Neural cell (in vitro differentiated cells): Measurements from ENCODE around the gene SPECC1. TPM values are rescaled to one million over a fixed set of nuclear protein-coding genes. Genes with fewer than 3 reads are reported as not detected.

Experiments used
- H2AFZ ChIP-seq: fragments of 200-600, 300-800 bp; sonication (generic), shearing (Covaris generic); 2 replicates; pipeline ENCODE4 v1.6.0; 2014; ENCODE audit warnings: low read depth, mild to moderate bottlenecking, antibody characterized with exemption, low read length, moderate library complexity
- H3F3A ChIP-seq: fragments of 200-600 bp; shearing (Covaris generic); 2 replicates; pipeline ENCODE4 v1.6.1; 2016; ENCODE audit warnings: mild to moderate bottlenecking, moderate library complexity, mixed read lengths, antibody characterized with exemption, low read length; ENCODE audit not compliant: insufficient read depth, poor library complexity, severe bottlenecking
- H3K27ac ChIP-seq: fragments of 200-600, 300-800 bp; sonication (generic), shearing (Covaris generic); 2 replicates; pipeline ENCODE4 v1.5.1; 2014; ENCODE audit warnings: mild to moderate bottlenecking, low read length, moderate library complexity
- H3K27me3 ChIP-seq: fragments of 300-800, 200-600 bp; sonication (generic), shearing (Covaris generic); 2 replicates; pipeline ENCODE4 v1.6.0; 2014; ENCODE audit warnings: mild to moderate bottlenecking, low read depth, low read length, moderate library complexity; ENCODE audit not compliant: insufficient read depth
- H3K36me3 ChIP-seq: fragments of 300-800, 200-600 bp; sonication (generic), shearing (Covaris generic); 2 replicates; pipeline ENCODE4 v1.5.1; 2014; ENCODE audit warnings: mild to moderate bottlenecking, antibody characterized with exemption, low read length, moderate library complexity; ENCODE audit not compliant: insufficient read depth
- H3K4me2 ChIP-seq: fragments of 300-800, 200-600 bp; sonication (generic), shearing (Covaris generic); 2 replicates; pipeline ENCODE4 v1.6.0; 2014; ENCODE audit warnings: mild to moderate bottlenecking, low read length
- H3K4me3 ChIP-seq: fragments of 300-800, 200-600 bp; sonication (generic), shearing (Covaris generic); 2 replicates; pipeline ENCODE4 v1.5.1; 2014; ENCODE audit warnings: mild to moderate bottlenecking, low read length, moderate library complexity
- H3K79me2 ChIP-seq: fragments of 200-600 bp; shearing (Covaris generic); replicated peaks from 2 replicates; pipeline ENCODE4 v1.6.0; 2014; ENCODE audit warnings: mild to moderate bottlenecking, low read length, moderate library complexity; ENCODE audit not compliant: insufficient read depth
- H3K9ac ChIP-seq: fragments of 300-800, 200-600 bp; sonication (generic), shearing (Covaris generic); 2 replicates; pipeline ENCODE4 v1.6.1; 2016; ENCODE audit warnings: mild to moderate bottlenecking, low read length, mixed read lengths
- H3K9me2 ChIP-seq: fragments of 200-600 bp; shearing (Covaris generic); 2 replicates; pipeline ENCODE4 v1.6.1; 2016; ENCODE audit warnings: mild to moderate bottlenecking, low read length, mixed read lengths; ENCODE audit not compliant: insufficient read depth
- H3K9me3 ChIP-seq: fragments of 200-600, 300-800 bp; sonication (generic), shearing (Covaris generic); 2 replicates; pipeline ENCODE4 v1.6.1; 2016; ENCODE audit warnings: mild to moderate bottlenecking, mixed run types, low read length, moderate library complexity, mixed read lengths
- H4K20me1 ChIP-seq: fragments of 200-600 bp; shearing (Covaris generic); 2 replicates; pipeline ENCODE4 v1.6.1; 2016; ENCODE audit warnings: mild to moderate bottlenecking, mixed run types; ENCODE audit not compliant: insufficient read depth
- CTCF ChIP-seq: fragments of 450-650 bp; IDR thresholded peaks from 2 replicates; pipeline ENCODE4 v1.5.1; 2014; ENCODE audit warnings: antibody characterized with exemption, mild to moderate bottlenecking, moderate library complexity; ENCODE audit not compliant: poor library complexity, severe bottlenecking
- EP300 ChIP-seq: fragments of 450-650 bp; conservative IDR thresholded peaks from 2 replicates; pipeline ENCODE4 v1.6.1; 2014; ENCODE audit warnings: antibody characterized with exemption, mild to moderate bottlenecking, moderate library complexity; ENCODE audit not compliant: poor library complexity, severe bottlenecking
- EZH2 ChIP-seq: fragments of 200-600, 300-800 bp; shearing (Covaris generic), sonication (generic); IDR thresholded peaks from 2 replicates; pipeline ENCODE4 v1.6.1; 2014; ENCODE audit warnings: antibody characterized with exemption, low read length, borderline replicate concordance, mild to moderate bottlenecking; ENCODE audit not compliant: insufficient read depth, poor library complexity, severe bottlenecking
- MXI1 ChIP-seq: fragments of 450-650 bp; conservative IDR thresholded peaks from 2 replicates; pipeline ENCODE4 v1.6.1; 2014; ENCODE audit warnings: antibody characterized with exemption, mild to moderate bottlenecking; ENCODE audit not compliant: poor library complexity, severe bottlenecking
- POLR2AphosphoS5 ChIP-seq: IDR thresholded peaks from 2 replicates; pipeline ENCODE4 v1.6.1; 2012
- RAD21 ChIP-seq: fragments of 450-650 bp; conservative IDR thresholded peaks from 2 replicates; pipeline ENCODE4 v1.6.1; 2014; ENCODE audit warnings: antibody characterized with exemption, mild to moderate bottlenecking, moderate library complexity
- REST ChIP-seq: IDR thresholded peaks from 2 replicates; pipeline ENCODE4 v1.6.1; 2012; ENCODE audit warnings: borderline replicate concordance
- SMC3 ChIP-seq: fragments of 450-650 bp; conservative IDR thresholded peaks from 2 replicates; pipeline ENCODE4 v1.6.1; 2014; ENCODE audit warnings: antibody characterized with exemption, mild to moderate bottlenecking, moderate library complexity; ENCODE audit not compliant: poor library complexity
- TAF1 ChIP-seq: IDR thresholded peaks from 2 replicates; pipeline ENCODE4 v1.6.1; 2012; ENCODE audit warnings: low read depth
- polyA plus RNA-seq: library from polyadenylated mRNA; depleted of rRNA; stranded (reverse); fragments of >200 nt; gene quantifications from 2 replicates; pipeline ENCODE4 v1.2.3, GENCODE V29; 2014

The SPECC1 gene
- polyA plus RNA-seq, 1 donor from 2014 or later: 8.6 TPM

- Histone ChIP-seq H4K20me1 (no peaks in the 10 kb centered on the region), H3K4me2 (no peak overlapping the region), H3F3A (no peaks in the 10 kb centered on the region), H3K9me2 (no peaks in the 10 kb centered on the region), H3K9me3 (no peaks in the 10 kb centered on the region), H3K4me3 (no peak overlapping the region), H3K9ac (no peak overlapping the region), H3K27ac (no peak overlapping the region), H3K27me3 (no peaks in the 10 kb centered on the region), H3K36me3 (no peaks in the 10 kb centered on the region), H2AFZ (no peak overlapping the region), H3K79me2 (peaks cover 8% of the 10 kb centered on the region)
- TF ChIP-seq MXI1 (no peak), EP300 (no peak), SMC3 (no peak)
Observed at GRCh38 chr17:20223808-20224328, 214.7 kb downstream of the SPECC1 start.

GRCh38 chr17:20224379-20224778, 215.2 kb downstream of the SPECC1 start:
- H2AFZ ChIP-seq: no peak overlapping the region
- H3K9ac ChIP-seq: no peak overlapping the region
- no peaks in the 10 kb centered on the region for H3F3A ChIP-seq
- no peak overlapping the region for H3K4me3 ChIP-seq
- H4K20me1 ChIP-seq: no peaks in the 10 kb centered on the region
- no peaks in the 10 kb centered on the region for H3K36me3 ChIP-seq
- H3K9me3 ChIP-seq: no peaks in the 10 kb centered on the region
- no peaks in the 10 kb centered on the region for H3K9me2 ChIP-seq
- TF ChIP-seq EP300 (no peak), RAD21 (no peak), POLR2AphosphoS5 (no peak), MXI1 (no peak), REST (no peak), SMC3 (no peak), TAF1 (no peak), EZH2 (no peak), CTCF (no peak)
- H3K4me2 ChIP-seq: no peak overlapping the region
- H3K27ac ChIP-seq: no peak overlapping the region
- H3K79me2 ChIP-seq: peaks cover 8% of the 10 kb centered on the region
- H3K27me3 ChIP-seq: no peaks in the 10 kb centered on the region
